HepG2 (cell line): ENCODE measurements around the gene PCYOX1L. TPM values are rescaled to one million over a fixed set of nuclear protein-coding genes. Genes with fewer than 3 reads are reported as not detected.

Experiments
- ATAC-seq: fragments of 200-7000 bp; cut with Tn5 transposase; 3 replicates; pipeline ENCODE4 v1.9.1; 2020; ENCODE audit warnings: mild to moderate bottlenecking, moderate library complexity
- BruUV-seq: library from RNA; stranded (reverse); fragments of 400-500 nt; replicated peaks from 2 replicates; lab custom pipeline; 2021; lab: Mats Ljungman, UMichigan
- CTCF ChIA-PET: fragments of 300-600 bp; formaldehyde crosslinking; extraction: SDS; loops from one replicate; lab custom pipeline; 2021; ENCODE audit warnings: low total read pairs, inconsistent platforms, low intra/inter-chr PET ratio; lab: Yijun Ruan, JAX
- POLR2A ChIA-PET: fragments of 350-600 bp; sonication (Branson Sonifier 250); formaldehyde crosslinking; loops from one replicate; lab custom pipeline; 2020; ENCODE audit warnings: antibody characterized with exemption, inconsistent platforms; lab: Yijun Ruan, JAX
- DNase-seq: peaks from one replicate; pipeline ENCODE4 v3.0.0-alpha.2; 2015; ENCODE audit warnings: low spot score
- FAIRE-seq: peaks from 3 replicates; lab custom pipeline; 2011; peaks lifted over from hg19 to GRCh38; lab: Jason Lieb, UNC
- H2AFZ ChIP-seq: one replicate; pipeline ENCODE4 v1.6.1; 2011; ENCODE audit warnings: low read length, inconsistent platforms
- H3K27ac ChIP-seq: fragments of 300-600 bp; 3 replicates; pipeline ENCODE4 v1.8.0; 2011; ENCODE audit warnings: mixed run types, mild to moderate bottlenecking, mixed read lengths, low read length, inconsistent platforms; ENCODE audit not compliant: insufficient read depth; ENCODE audit errors: extremely low read length
- H3K27me3 ChIP-seq, 2 experiments: fragments of 200-600 bp in 1 of 2; 2 replicates in 1 of 2; 3 replicates in 1 of 2; pipeline versions ENCODE4 v1.6.0 to v1.8.0; 2011; ENCODE audit warnings: low read length in 2 of 2, mild to moderate bottlenecking in 2 of 2, moderate library complexity in 2 of 2, inconsistent platforms in 1 of 2; ENCODE audit not compliant: insufficient read depth in 2 of 2, control insufficient read depth in 1 of 2
- H3K36me3 ChIP-seq, 2 experiments: fragments of 200-600 bp in 1 of 2; replicated peaks in 1 of 2; 2 replicates in 1 of 2; 3 replicates in 1 of 2; pipeline versions ENCODE4 v1.5.1 to v1.8.0; 2011; ENCODE audit warnings: low read length in 2 of 2, inconsistent platforms in 1 of 2; ENCODE audit not compliant: insufficient read depth in 2 of 2, control insufficient read depth in 1 of 2
- H3K4me1 ChIP-seq: 2 replicates; pipeline ENCODE4 v1.5.1; 2012; ENCODE audit warnings: low read length, inconsistent platforms; ENCODE audit not compliant: insufficient read depth
- H3K4me2 ChIP-seq: 2 replicates; pipeline ENCODE4 v1.6.0; 2011; ENCODE audit warnings: low read depth, low read length, inconsistent platforms
- H3K4me3 ChIP-seq, 3 experiments: fragments of 200-600 bp in 1 of 3; sonication (generic), shearing (Covaris generic) in 1 of 3; replicated peaks in 1 of 3; 2 replicates each; pipeline ENCODE4 v1.5.1; 2011 to 2016; ENCODE audit warnings: low read length in 3 of 3, inconsistent platforms in 2 of 3, low read depth in 2 of 3, mild to moderate bottlenecking in 2 of 3, control low read depth in 1 of 3, mixed read lengths in 1 of 3; ENCODE audit not compliant: insufficient read depth in 1 of 3
- H3K79me2 ChIP-seq: one replicate; pipeline ENCODE4 v1.6.1; 2011; ENCODE audit warnings: low read length, inconsistent platforms; ENCODE audit not compliant: insufficient read depth
- H3K9ac ChIP-seq: 2 replicates; pipeline ENCODE4 v1.6.0; 2011; ENCODE audit warnings: mild to moderate bottlenecking, low read depth, low read length, inconsistent platforms; ENCODE audit not compliant: insufficient read depth
- H3K9me3 ChIP-seq: 2 replicates; pipeline ENCODE4 v1.5.1; 2012; ENCODE audit warnings: mild to moderate bottlenecking, low read length
- H4K20me1 ChIP-seq: 2 replicates; pipeline ENCODE4 v1.6.0; 2011; ENCODE audit warnings: inconsistent platforms, mild to moderate bottlenecking, low read length, moderate library complexity; ENCODE audit not compliant: insufficient read depth
- DNMT3B ChIP-seq: conservative IDR thresholded peaks from 2 replicates; pipeline ENCODE4 v1.6.1; 2016; ENCODE audit warnings: missing biosample characterization, control low read depth
- GPBP1L1 ChIP-seq: sonication (generic); formaldehyde crosslinking; IDR thresholded peaks from 2 replicates; pipeline ENCODE4 v1.5.0; 2020; ENCODE audit warnings: mild to moderate bottlenecking, missing genetic modification reagents
- GZF1 ChIP-seq: sonication (generic); formaldehyde crosslinking; IDR thresholded peaks from 2 replicates; pipeline ENCODE4 v1.5.1; 2020; ENCODE audit warnings: mild to moderate bottlenecking, missing genetic modification reagents
- HINFP ChIP-seq: sonication (generic); formaldehyde crosslinking; IDR thresholded peaks from 2 replicates; pipeline ENCODE4 v1.4.0; 2020; ENCODE audit warnings: low read depth, mild to moderate bottlenecking, missing genetic modification reagents
- IRF2 ChIP-seq: IDR thresholded peaks from 2 replicates; pipeline ENCODE4 v1.6.1; 2018; ENCODE audit warnings: missing genetic modification reagents, missing compliant biosample characterization
- MAFG ChIP-seq: sonication (generic); formaldehyde crosslinking; IDR thresholded peaks from 2 replicates; pipeline ENCODE4 v1.5.1; 2020; ENCODE audit warnings: mild to moderate bottlenecking, missing genetic modification reagents
- ZFAT ChIP-seq: sonication (generic); formaldehyde crosslinking; conservative IDR thresholded peaks from 2 replicates; pipeline ENCODE4 v1.8.1; 2023; ENCODE audit warnings: missing genetic modification reagents, inconsistent platforms
- ZFP36L2 ChIP-seq: sonication (generic); formaldehyde crosslinking; IDR thresholded peaks from 2 replicates; pipeline ENCODE4 v1.4.0; 2020; ENCODE audit warnings: missing genetic modification reagents
- ZNF552 ChIP-seq: sonication (generic); formaldehyde crosslinking; IDR thresholded peaks from 2 replicates; pipeline ENCODE4 v1.9.0; 2022; ENCODE audit warnings: missing genetic modification reagents, mild to moderate bottlenecking, borderline replicate concordance
- ZNF713 ChIP-seq: sonication (generic); formaldehyde crosslinking; IDR thresholded peaks from 2 replicates; pipeline ENCODE4 v1.4.0; 2020; ENCODE audit warnings: mild to moderate bottlenecking, missing genetic modification reagents
- WGBS: methylation state at CpG from one replicate; pipeline ENCODE4 v1.1.6; 2017; ENCODE audit warnings: low lambda C conversion rate; 5-methylcytosine and 5-hydroxymethylcytosine counted together
- in situ Hi-C: cut with HindIII; loops from 2 replicates; pipeline ENCODE4 v1.10.0; 2017; ENCODE audit warnings: low pct_unique_long_range_greater_than_20kb; ENCODE audit not compliant: extremely low pct_ligation_motif_present
- intact Hi-C: fragments of 100-400 bp; cut with micrococcal nuclease; formaldehyde crosslinking; loops from one replicate; pipeline ENCODE4 v1.10.0; 2022; ENCODE audit not compliant: unreplicated experiment
- polyA plus RNA-seq, 8 experiments: library from polyadenylated mRNA; depleted of rRNA in 3 of 8; stranded (reverse) in 7 of 8; unstranded in 1 of 8; fragments of >200 nt; fragmentation: Illumina TruSeq in 4 of 8; extraction: Trizol in 4 of 8; gene quantifications; 2 replicates each; pipeline versions ENCODE4 v1.2.1 to v1.2.3, GENCODE V29; 2011 to 2016; ENCODE audit warnings: low read depth in 4 of 8, missing spikeins in 1 of 8, mixed read lengths in 1 of 8; ENCODE audit not compliant: insufficient read depth in 1 of 8
- total RNA-seq, 5 experiments: library from RNA; depleted of rRNA; stranded (reverse); fragments of >200 nt; fragmentation: Illumina TruSeq; extraction: Trizol; gene quantifications; 2 replicates each; pipeline ENCODE4 v1.2.3, GENCODE V29; 2016; ENCODE audit warnings: low read depth in 1 of 5
- TF ChIP-seq, protein P1 (sequence below): sonication (generic); formaldehyde crosslinking; IDR thresholded peaks from 2 replicates; pipeline ENCODE4 v1.4.0; 2020; ENCODE audit warnings: missing genetic modification reagents

PCYOX1L gene
- total and polyA plus RNA-seq, 2 of the 13 experiments (the other 11 are each of a cell fraction or from before 2014, with no cell fraction given): 1.00 to 3.7 TPM

- 44% methylated on average over 1 of the region's 1 CpG for WGBS
- Histone ChIP-seq H4K20me1 (no peaks in the 10 kb centered on the region), H3K9ac (no peak overlapping the region), H3K27me3 (no peaks in the 10 kb centered on the region; a peak in 1 of 5 replicates), H3K27ac (no peak overlapping the region), H2AFZ (no peak overlapping the region), H3K36me3 (no peaks in the 10 kb centered on the region), H3K9me3 (no peaks in the 10 kb centered on the region), H3K4me2 (no peak overlapping the region), H3K4me1 (peaks cover 36% of the 10 kb centered on the region), H3K4me3 (no peak overlapping the region), H3K79me2 (peaks cover 5% of the 10 kb centered on the region)
- POLR2A ChIA-PET: interaction anchor here (6.7 kb wide), 1 partner anchor 18 kb away, joined by 93 read pairs; no protein-coding TSS in a partner anchor
- DNase-seq (no peak), ATAC-seq (no peak), FAIRE-seq (no peak)
- no TSS peak for BruUV-seq
- no peak for TF ChIP-seq GPBP1L1 (CRISPR knock-in tag)
- TF ChIP-seq IRF2 (CRISPR knock-in tag): no peak
- TF ChIP-seq ZNF552 (CRISPR knock-in tag): no peak
- TF ChIP-seq MAFG (CRISPR knock-in tag): no peak
- TF ChIP-seq, protein P1, sequence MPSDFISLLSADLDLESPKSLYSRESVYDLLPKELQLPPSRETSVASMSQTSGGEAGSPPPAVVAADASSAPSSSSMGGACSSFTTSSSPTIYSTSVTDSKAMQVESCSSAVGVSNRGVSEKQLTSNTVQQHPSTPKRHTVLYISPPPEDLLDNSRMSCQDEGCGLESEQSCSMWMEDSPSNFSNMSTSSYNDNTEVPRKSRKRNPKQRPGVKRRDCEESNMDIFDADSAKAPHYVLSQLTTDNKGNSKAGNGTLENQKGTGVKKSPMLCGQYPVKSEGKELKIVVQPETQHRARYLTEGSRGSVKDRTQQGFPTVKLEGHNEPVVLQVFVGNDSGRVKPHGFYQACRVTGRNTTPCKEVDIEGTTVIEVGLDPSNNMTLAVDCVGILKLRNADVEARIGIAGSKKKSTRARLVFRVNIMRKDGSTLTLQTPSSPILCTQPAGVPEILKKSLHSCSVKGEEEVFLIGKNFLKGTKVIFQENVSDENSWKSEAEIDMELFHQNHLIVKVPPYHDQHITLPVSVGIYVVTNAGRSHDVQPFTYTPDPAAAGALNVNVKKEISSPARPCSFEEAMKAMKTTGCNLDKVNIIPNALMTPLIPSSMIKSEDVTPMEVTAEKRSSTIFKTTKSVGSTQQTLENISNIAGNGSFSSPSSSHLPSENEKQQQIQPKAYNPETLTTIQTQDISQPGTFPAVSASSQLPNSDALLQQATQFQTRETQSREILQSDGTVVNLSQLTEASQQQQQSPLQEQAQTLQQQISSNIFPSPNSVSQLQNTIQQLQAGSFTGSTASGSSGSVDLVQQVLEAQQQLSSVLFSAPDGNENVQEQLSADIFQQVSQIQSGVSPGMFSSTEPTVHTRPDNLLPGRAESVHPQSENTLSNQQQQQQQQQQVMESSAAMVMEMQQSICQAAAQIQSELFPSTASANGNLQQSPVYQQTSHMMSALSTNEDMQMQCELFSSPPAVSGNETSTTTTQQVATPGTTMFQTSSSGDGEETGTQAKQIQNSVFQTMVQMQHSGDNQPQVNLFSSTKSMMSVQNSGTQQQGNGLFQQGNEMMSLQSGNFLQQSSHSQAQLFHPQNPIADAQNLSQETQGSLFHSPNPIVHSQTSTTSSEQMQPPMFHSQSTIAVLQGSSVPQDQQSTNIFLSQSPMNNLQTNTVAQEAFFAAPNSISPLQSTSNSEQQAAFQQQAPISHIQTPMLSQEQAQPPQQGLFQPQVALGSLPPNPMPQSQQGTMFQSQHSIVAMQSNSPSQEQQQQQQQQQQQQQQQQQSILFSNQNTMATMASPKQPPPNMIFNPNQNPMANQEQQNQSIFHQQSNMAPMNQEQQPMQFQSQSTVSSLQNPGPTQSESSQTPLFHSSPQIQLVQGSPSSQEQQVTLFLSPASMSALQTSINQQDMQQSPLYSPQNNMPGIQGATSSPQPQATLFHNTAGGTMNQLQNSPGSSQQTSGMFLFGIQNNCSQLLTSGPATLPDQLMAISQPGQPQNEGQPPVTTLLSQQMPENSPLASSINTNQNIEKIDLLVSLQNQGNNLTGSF (CRISPR knock-in tag): no peak
- TF ChIP-seq GZF1: no peak
- no peak for TF ChIP-seq HINFP (CRISPR knock-in tag)
- no peak for TF ChIP-seq DNMT3B (CRISPR knock-in tag)
- TF ChIP-seq ZFP36L2 (CRISPR knock-in tag): no peak
- no peak for TF ChIP-seq ZFAT (CRISPR knock-in tag)
- TF ChIP-seq ZNF713 (CRISPR knock-in tag): no peak
- in situ Hi-C loops: no loop called here
- CTCF ChIA-PET: no interaction called here
- intact Hi-C loops: no loop called here
Observed at GRCh38 chr5:149340920-149341319, 16.9 kb upstream of the PCYOX1L start.
